ENCODE data around the gene APLF.
"Not testable (repeated sequence)": the region's sequence is repeated elsewhere in the genome, so short reads cannot be mapped to it uniquely, and the experiment has no call there.

The APLF gene

DNA sequence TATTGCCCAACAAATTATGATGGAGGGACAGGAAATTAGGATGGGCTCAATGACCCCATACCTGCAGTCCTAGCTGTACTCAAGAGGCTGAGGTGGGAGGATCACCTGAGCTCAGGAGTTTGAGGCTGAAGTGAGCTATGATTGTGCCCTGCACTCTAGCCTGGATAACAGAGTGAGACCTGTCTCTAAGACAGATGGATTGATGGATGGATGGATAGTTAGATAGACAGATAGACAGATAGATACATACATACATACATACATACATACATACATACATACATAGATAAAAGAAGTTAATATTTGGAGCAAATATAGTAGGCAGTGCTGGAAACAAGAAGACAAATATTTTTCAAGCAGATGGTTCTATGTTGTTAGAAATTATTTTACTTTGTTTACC, 97.9 kb downstream of the APLF start:
- no peak for DNase-seq (ENCODE audit: low read depth, low spot score)
- TF ChIP-seq, protein P1, sequence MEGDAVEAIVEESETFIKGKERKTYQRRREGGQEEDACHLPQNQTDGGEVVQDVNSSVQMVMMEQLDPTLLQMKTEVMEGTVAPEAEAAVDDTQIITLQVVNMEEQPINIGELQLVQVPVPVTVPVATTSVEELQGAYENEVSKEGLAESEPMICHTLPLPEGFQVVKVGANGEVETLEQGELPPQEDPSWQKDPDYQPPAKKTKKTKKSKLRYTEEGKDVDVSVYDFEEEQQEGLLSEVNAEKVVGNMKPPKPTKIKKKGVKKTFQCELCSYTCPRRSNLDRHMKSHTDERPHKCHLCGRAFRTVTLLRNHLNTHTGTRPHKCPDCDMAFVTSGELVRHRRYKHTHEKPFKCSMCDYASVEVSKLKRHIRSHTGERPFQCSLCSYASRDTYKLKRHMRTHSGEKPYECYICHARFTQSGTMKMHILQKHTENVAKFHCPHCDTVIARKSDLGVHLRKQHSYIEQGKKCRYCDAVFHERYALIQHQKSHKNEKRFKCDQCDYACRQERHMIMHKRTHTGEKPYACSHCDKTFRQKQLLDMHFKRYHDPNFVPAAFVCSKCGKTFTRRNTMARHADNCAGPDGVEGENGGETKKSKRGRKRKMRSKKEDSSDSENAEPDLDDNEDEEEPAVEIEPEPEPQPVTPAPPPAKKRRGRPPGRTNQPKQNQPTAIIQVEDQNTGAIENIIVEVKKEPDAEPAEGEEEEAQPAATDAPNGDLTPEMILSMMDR (IDR thresholded peaks at IDR 0.05; ENCODE audit: low read depth, low read length) = no peak
- in situ Hi-C loops (cut with HindIII; ENCODE audit: low sequenced_read_pairs) = no loop called here
- H3K4me3 ChIP-seq (ENCODE audit: low read depth, low read length) = no peak overlapping the region

- TF ChIP-seq, protein P1 (IDR thresholded peaks at IDR 0.05; ENCODE audit: low read depth, low read length) = no peak
- DNase-seq (ENCODE audit: low read depth, low spot score) = peak; percentile 19
- in situ Hi-C loops (cut with HindIII; ENCODE audit: low sequenced_read_pairs) = no loop called here
- no peak overlapping the region for H3K4me3 ChIP-seq (ENCODE audit: low read depth, low read length)
Observed at GRCh38 chr2:68565858-68566257, 98.5 kb downstream of the APLF start.

- TF ChIP-seq, protein P1 (IDR thresholded peaks at IDR 0.05; ENCODE audit: low read depth, low read length) = no peak
- no peak for DNase-seq (ENCODE audit: low read depth, low spot score)
- no peak overlapping the region for H3K4me3 ChIP-seq (ENCODE audit: low read depth, low read length)
- in situ Hi-C loops (cut with HindIII; ENCODE audit: low sequenced_read_pairs) = no loop called here
Observed at GRCh38 chr2:68566362-68566761, 99.0 kb downstream of the APLF start.

- no peak overlapping the region for H3K4me3 ChIP-seq (ENCODE audit: low read depth, low read length)
- in situ Hi-C loops (cut with HindIII; ENCODE audit: low sequenced_read_pairs) = no loop called here
- TF ChIP-seq, protein P1 (IDR thresholded peaks at IDR 0.05; ENCODE audit: low read depth, low read length) = no peak
- DNase-seq (ENCODE audit: low read depth, low spot score) = no peak
Observed at GRCh38 chr2:68568116-68568515, 100.7 kb downstream of the APLF start.

DNA sequence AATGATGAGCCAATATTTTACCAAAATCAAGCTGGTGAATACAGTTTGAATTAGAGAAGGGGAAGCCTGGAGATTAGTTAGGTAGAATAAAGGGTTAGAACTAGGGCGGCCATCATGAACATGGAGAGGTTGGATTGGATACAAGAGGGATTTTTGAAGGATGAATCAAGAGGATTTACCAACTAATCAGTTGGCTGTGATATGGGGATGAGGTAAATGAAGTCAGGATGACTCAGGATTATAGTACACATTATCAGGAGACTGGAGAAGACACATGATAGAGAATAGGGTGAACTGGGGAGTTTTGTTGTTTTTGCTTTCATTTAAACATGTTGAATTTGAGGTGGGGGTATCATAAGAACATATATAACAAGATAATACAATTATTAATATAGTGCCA, 102.2 kb downstream of the APLF start:
- H3K4me3 ChIP-seq (ENCODE audit: low read depth, low read length) = no peak overlapping the region
- in situ Hi-C loops (cut with HindIII; ENCODE audit: low sequenced_read_pairs) = no loop called here
- DNase-seq (ENCODE audit: low read depth, low spot score) = no peak
- TF ChIP-seq, protein P1 (IDR thresholded peaks at IDR 0.05; ENCODE audit: low read depth, low read length) = no peak

GRCh38 chr2:68570434-68570833, 103.0 kb downstream of the APLF start:
- in situ Hi-C loops (cut with HindIII; ENCODE audit: low sequenced_read_pairs); H3K4me3 ChIP-seq (ENCODE audit: low read depth, low read length); DNase-seq (ENCODE audit: low read depth, low spot score): not testable (repeated sequence)

GRCh38 chr2:68574202-68574791, 106.9 kb downstream of the APLF start:
- in situ Hi-C loops (cut with HindIII; ENCODE audit: low sequenced_read_pairs) = no loop called here

More at GRCh38 chr2:68574202-68574791, 106.9 kb downstream of the APLF start:
- DNase-seq (ENCODE audit: low read depth, low spot score) = no peak
- TF ChIP-seq, protein P1 (IDR thresholded peaks at IDR 0.05; ENCODE audit: low read depth, low read length) = no peak
- no peak overlapping the region for H3K4me3 ChIP-seq (ENCODE audit: low read depth, low read length)

Measured in astrocyte of the spinal cord (primary cell).